Activated naive CD8-positive, alpha-beta T cell (primary cell): Measurements from ENCODE around the gene GJA4.

Source experiments
- H3K27ac Mint-ChIP-seq: one replicate; pipeline ENCODE4 v1.8.0; 2021; ENCODE audit warnings: mixed read lengths
- H3K27me3 Mint-ChIP-seq: one replicate; pipeline ENCODE4 v1.8.0; 2021; ENCODE audit warnings: mixed read lengths
- H3K36me3 Mint-ChIP-seq: one replicate; pipeline ENCODE4 v1.8.0; 2021; ENCODE audit warnings: mixed read lengths
- H3K4me1 Mint-ChIP-seq: one replicate; pipeline ENCODE4 v1.8.0; 2021; ENCODE audit warnings: low read depth, mixed read lengths
- H3K4me3 Mint-ChIP-seq: one replicate; pipeline ENCODE4 v1.8.0; 2021; ENCODE audit warnings: mild to moderate bottlenecking, mixed read lengths
- H3K9me3 Mint-ChIP-seq: one replicate; pipeline ENCODE4 v1.8.0; 2021; ENCODE audit warnings: low read depth, mixed read lengths

Gene GJA4

GRCh38 chr1:34779005-34779404, 13.8 kb upstream of the GJA4 start:
- Mint-ChIP-seq H3K4me1 (peaks cover 2% of the 10 kb centered on the region), H3K36me3 (no peaks in the 10 kb centered on the region), H3K9me3 (no peaks in the 10 kb centered on the region), H3K27me3 (peaks cover 19% of the 10 kb centered on the region), H3K4me3 (no peak overlapping the region), H3K27ac (no peak overlapping the region)

- Mint-ChIP-seq H3K9me3 (no peaks in the 10 kb centered on the region), H3K27ac (no peak overlapping the region), H3K36me3 (no peaks in the 10 kb centered on the region), H3K27me3 (peaks cover 21% of the 10 kb centered on the region), H3K4me1 (peaks cover 2% of the 10 kb centered on the region), H3K4me3 (no peak overlapping the region)
Observed at GRCh38 chr1:34779526-34779925, 13.3 kb upstream of the GJA4 start.

GRCh38 chr1:34779962-34780361, 12.8 kb upstream of the GJA4 start:
- peaks cover 21% of the 10 kb centered on the region for H3K27me3 Mint-ChIP-seq
- H3K27ac Mint-ChIP-seq = no peak overlapping the region
- H3K36me3 Mint-ChIP-seq = no peaks in the 10 kb centered on the region
- H3K9me3 Mint-ChIP-seq = no peaks in the 10 kb centered on the region
- peaks cover 2% of the 10 kb centered on the region for H3K4me1 Mint-ChIP-seq
- H3K4me3 Mint-ChIP-seq = no peak overlapping the region

GRCh38 chr1:34780528-34780927, 12.3 kb upstream of the GJA4 start:
- no peaks in the 10 kb centered on the region for H3K36me3 Mint-ChIP-seq
- no peaks in the 10 kb centered on the region for H3K9me3 Mint-ChIP-seq
- peaks cover 25% of the 10 kb centered on the region for H3K27me3 Mint-ChIP-seq
- H3K27ac Mint-ChIP-seq = no peak overlapping the region
- peak overlapping the region; percentile 56 for H3K4me3 Mint-ChIP-seq
- H3K4me1 Mint-ChIP-seq = peaks cover 2% of the 10 kb centered on the region

- Mint-ChIP-seq H3K4me1 (peaks cover 2% of the 10 kb centered on the region), H3K27me3 (peaks cover 25% of the 10 kb centered on the region), H3K36me3 (no peaks in the 10 kb centered on the region), H3K4me3 (peak within 1 kb of the TSS; percentile 56), H3K27ac (no peak within 1 kb of the TSS), H3K9me3 (no peaks in the 10 kb centered on the region)
Observed at GRCh38 chr1:34781071-34781843, 11.5 kb upstream of the GJA4 start, which contains the start of gene GJB3. TSS of gene GJB3 (plus strand) at chr1:34781214. CDS start at chr1:34784763, 3,549 bp downstream.

GRCh38 chr1:34781844-34782391, 10.9 kb upstream of the GJA4 start:
- no peaks in the 10 kb centered on the region for H3K9me3 Mint-ChIP-seq
- peaks cover 31% of the 10 kb centered on the region for H3K27me3 Mint-ChIP-seq
- H3K4me3 Mint-ChIP-seq = peak overlapping the region; percentile 25
- H3K4me1 Mint-ChIP-seq = peaks cover 5% of the 10 kb centered on the region
- no peaks in the 10 kb centered on the region for H3K36me3 Mint-ChIP-seq
- no peak overlapping the region for H3K27ac Mint-ChIP-seq

GRCh38 chr1:34784751-34785221, 8.0 kb upstream of the GJA4 start:
- Mint-ChIP-seq H3K4me3 (no peak overlapping the region), H3K27ac (no peak overlapping the region), H3K9me3 (no peaks in the 10 kb centered on the region), H3K27me3 (peaks cover 29% of the 10 kb centered on the region), H3K4me1 (peaks cover 5% of the 10 kb centered on the region), H3K36me3 (no peaks in the 10 kb centered on the region)

GRCh38 chr1:34785231-34785874, 7.4 kb upstream of the GJA4 start:
- peaks cover 5% of the 10 kb centered on the region for H3K4me1 Mint-ChIP-seq
- H3K9me3 Mint-ChIP-seq = no peaks in the 10 kb centered on the region
- H3K36me3 Mint-ChIP-seq = no peaks in the 10 kb centered on the region
- peaks cover 33% of the 10 kb centered on the region for H3K27me3 Mint-ChIP-seq
- H3K27ac Mint-ChIP-seq = no peak overlapping the region
- no peak overlapping the region for H3K4me3 Mint-ChIP-seq

GRCh38 chr1:34785875-34786470, 6.8 kb upstream of the GJA4 start:
- no peaks in the 10 kb centered on the region for H3K36me3 Mint-ChIP-seq
- no peak overlapping the region for H3K4me3 Mint-ChIP-seq
- H3K9me3 Mint-ChIP-seq = no peaks in the 10 kb centered on the region
- peaks cover 34% of the 10 kb centered on the region for H3K27me3 Mint-ChIP-seq
- H3K4me1 Mint-ChIP-seq = peaks cover 3% of the 10 kb centered on the region
- no peak overlapping the region for H3K27ac Mint-ChIP-seq

GRCh38 chr1:34786521-34787325, 6.1 kb upstream of the GJA4 start:
- Mint-ChIP-seq H3K27me3 (peaks cover 37% of the 10 kb centered on the region), H3K9me3 (no peaks in the 10 kb centered on the region), H3K27ac (no peak overlapping the region)

GRCh38 chr1:34787461-34788420, 5.1 kb upstream of the GJA4 start:
- H3K27ac Mint-ChIP-seq = no peak overlapping the region
- peaks cover 36% of the 10 kb centered on the region for H3K27me3 Mint-ChIP-seq

More at GRCh38 chr1:34786521-34787325, 6.1 kb upstream of the GJA4 start:
- no peaks in the 10 kb centered on the region for H3K36me3 Mint-ChIP-seq
- peaks cover 3% of the 10 kb centered on the region for H3K4me1 Mint-ChIP-seq
- H3K4me3 Mint-ChIP-seq = no peak overlapping the region

GRCh38 chr1:34790985-34791384, 1.8 kb upstream of the GJA4 start:
- no peak overlapping the region for H3K27ac Mint-ChIP-seq
- peaks cover 7% of the 10 kb centered on the region for H3K4me1 Mint-ChIP-seq
- no peaks in the 10 kb centered on the region for H3K9me3 Mint-ChIP-seq
- H3K36me3 Mint-ChIP-seq = no peaks in the 10 kb centered on the region
- H3K27me3 Mint-ChIP-seq = peaks cover 27% of the 10 kb centered on the region
- no peak overlapping the region for H3K4me3 Mint-ChIP-seq

More at GRCh38 chr1:34787461-34788420, 5.1 kb upstream of the GJA4 start:
- H3K4me3 Mint-ChIP-seq = no peak overlapping the region
- peaks cover 7% of the 10 kb centered on the region for H3K4me1 Mint-ChIP-seq
- H3K9me3 Mint-ChIP-seq = no peaks in the 10 kb centered on the region
- H3K36me3 Mint-ChIP-seq = no peaks in the 10 kb centered on the region

- no peaks in the 10 kb centered on the region for H3K36me3 Mint-ChIP-seq
Observed at GRCh38 chr1:34792424-34792823, 375 bp upstream of the GJA4 start.

More at GRCh38 chr1:34792424-34792823, 375 bp upstream of the GJA4 start:
- Mint-ChIP-seq H3K9me3 (no peaks in the 10 kb centered on the region), H3K4me3 (peak overlapping the region; percentile 64), H3K27me3 (peaks cover 21% of the 10 kb centered on the region), H3K27ac (no peak overlapping the region), H3K4me1 (peaks cover 4% of the 10 kb centered on the region)
